HL-60 (cell line): ENCODE measurements around the gene CNNM1.

Experiments used
- CTCF ChIP-seq: IDR thresholded peaks from one replicate; pipeline ENCODE4 v1.5.1; 2011; ENCODE audit warnings: low read length, control low read depth, inconsistent platforms; ENCODE audit not compliant: insufficient read depth
- POLR2AphosphoS5 ChIP-seq: IDR thresholded peaks from 2 replicates; pipeline ENCODE4 v1.6.1; 2012; ENCODE audit warnings: low read depth
- REST ChIP-seq: IDR thresholded peaks from 2 replicates; pipeline ENCODE4 v1.6.1; 2012; ENCODE audit warnings: low read depth; ENCODE audit not compliant: insufficient replicate concordance
- SPI1 ChIP-seq: IDR thresholded peaks from 2 replicates; pipeline ENCODE4 v1.6.1; 2012; ENCODE audit warnings: low read depth, mild to moderate bottlenecking, borderline replicate concordance

- no peak for TF ChIP-seq REST
- no peak for TF ChIP-seq CTCF
- no peak for TF ChIP-seq POLR2AphosphoS5
- no peak for TF ChIP-seq SPI1
These were observed 38.9 kb upstream of the CNNM1 start for GRCh38 chr10:99290306-99290705.
